SK-N-SH (cell line): Measurements from ENCODE around the gene PCF11. TPM values are rescaled to one million over a fixed set of nuclear protein-coding genes. Genes with fewer than 3 reads are reported as not detected.

Experiments
- CTCF ChIA-PET: fragments of 300-600, 350-600 bp; formaldehyde crosslinking; extraction: SDS; loops from one replicate; lab custom pipeline; 2021; lab: Yijun Ruan, JAX
- POLR2A ChIA-PET: fragments of 350-600 bp; sonication (Branson Sonifier 250); formaldehyde crosslinking; extraction: SDS; loops from one replicate; lab custom pipeline; 2020; ENCODE audit warnings: antibody characterized with exemption, inconsistent platforms; lab: Yijun Ruan, JAX
- DNase-seq: peaks from one replicate; pipeline ENCODE4 v3.0.0; 2012
- H2AFZ ChIP-seq: fragments of 200-600 bp; sonication (generic); 2 replicates; pipeline ENCODE4 v1.8.1; 2016; ENCODE audit warnings: antibody characterized with exemption, mild to moderate bottlenecking, low read depth
- H3F3A ChIP-seq: fragments of 200-600 bp; sonication (generic); replicated peaks from 2 replicates; pipeline ENCODE3; 2016; ENCODE audit warnings: antibody characterized with exemption, mild to moderate bottlenecking; ENCODE audit not compliant: insufficient read depth
- H3K27ac ChIP-seq, 2 experiments: fragments of 200-500 bp in 1 of 2; fragments of 200-600 bp in 1 of 2; sonication (Bioruptor generic) in 1 of 2; sonication (generic), shearing (Covaris generic) in 1 of 2; 2 replicates each; pipeline versions ENCODE4 v1.5.1 to v1.6.1; 2014 to 2016; ENCODE audit warnings: low read depth in 2 of 2, inconsistent platforms in 1 of 2, low read length in 1 of 2, mild to moderate bottlenecking in 1 of 2, mixed read lengths in 1 of 2
- H3K27me3 ChIP-seq: fragments of 200-600 bp; sonication (generic), shearing (Covaris generic); 2 replicates; pipeline ENCODE4 v1.6.1; 2016; ENCODE audit warnings: mixed run types; ENCODE audit not compliant: insufficient read depth
- H3K36me3 ChIP-seq, 2 experiments: fragments of 200-500 bp in 1 of 2; fragments of 200-600 bp in 1 of 2; sonication (Bioruptor generic) in 1 of 2; sonication (generic) in 1 of 2; replicated peaks in 1 of 2; 2 replicates each; pipeline versions ENCODE3 to v1.5.1; 2014 to 2016; ENCODE audit warnings: low read length in 1 of 2, mild to moderate bottlenecking in 1 of 2; ENCODE audit not compliant: insufficient read depth in 2 of 2, control insufficient read depth in 1 of 2
- H3K4me1 ChIP-seq, 2 experiments: fragments of 200-500 bp in 1 of 2; fragments of 200-600 bp in 1 of 2; sonication (Bioruptor generic) in 1 of 2; sonication (generic), shearing (Covaris generic) in 1 of 2; 2 replicates each; pipeline versions ENCODE4 v1.5.1 to v1.6.1; 2014 to 2016; ENCODE audit warnings: low read depth in 1 of 2, low read length in 1 of 2, mixed run types in 1 of 2; ENCODE audit not compliant: insufficient read depth in 2 of 2, control insufficient read depth in 1 of 2
- H3K4me2 ChIP-seq: fragments of 200-600 bp; sonication (generic), shearing (Covaris generic); 2 replicates; pipeline ENCODE4 v1.6.1; 2017; ENCODE audit warnings: mixed run types
- H3K4me3 ChIP-seq, 2 experiments: fragments of 200-500 bp in 1 of 2; fragments of 200-600 bp in 1 of 2; sonication (Bioruptor generic) in 1 of 2; sonication (generic), shearing (Covaris generic) in 1 of 2; 2 replicates each; pipeline versions ENCODE4 v1.5.1 to v1.8.1; 2014 to 2016; ENCODE audit warnings: low read depth in 2 of 2, inconsistent platforms in 1 of 2, low read length in 1 of 2, mild to moderate bottlenecking in 1 of 2, mixed read lengths in 1 of 2, moderate library complexity in 1 of 2
- H3K79me2 ChIP-seq: fragments of 200-600 bp; sonication (generic); 2 replicates; pipeline ENCODE4 v1.8.1; 2017; ENCODE audit warnings: mild to moderate bottlenecking; ENCODE audit not compliant: insufficient read depth
- H3K9ac ChIP-seq: fragments of 200-600 bp; sonication (generic); 2 replicates; pipeline ENCODE4 v1.6.1; 2017; ENCODE audit warnings: mixed run types
- H3K9me2 ChIP-seq: fragments of 200-600 bp; sonication (generic); 2 replicates; pipeline ENCODE4 v1.6.1; 2017; ENCODE audit warnings: mixed run types
- H3K9me3 ChIP-seq: fragments of 200-600 bp; sonication (generic); 2 replicates; pipeline ENCODE4 v1.6.1; 2017; ENCODE audit warnings: mixed run types, mild to moderate bottlenecking, moderate library complexity
- H4K20me1 ChIP-seq: fragments of 200-600 bp; sonication (generic); 2 replicates; pipeline ENCODE4 v1.6.1; 2017; ENCODE audit warnings: mild to moderate bottlenecking, mixed run types; ENCODE audit not compliant: insufficient read depth
- ELF1 ChIP-seq: IDR thresholded peaks from 2 replicates; pipeline ENCODE4 v1.4.0; 2012
- EP300 ChIP-seq, 2 experiments: IDR thresholded peaks; 2 replicates each; pipeline versions ENCODE4 v1.4.0 to v1.6.1; 2012; ENCODE audit warnings: borderline replicate concordance in 1 of 2, low read depth in 1 of 2, low read length in 1 of 2
- EZH2phosphoT487 ChIP-seq: fragments of 200-600 bp; sonication (generic); IDR thresholded peaks from 2 replicates; pipeline ENCODE4 v1.6.1; 2017; ENCODE audit warnings: low read depth, mixed run types, mild to moderate bottlenecking, antibody characterized with exemption, moderate library complexity, borderline replicate concordance
- FOXM1 ChIP-seq: IDR thresholded peaks from 2 replicates; pipeline ENCODE4 v1.4.0; 2012; ENCODE audit warnings: low read depth, mild to moderate bottlenecking
- GABPA ChIP-seq: IDR thresholded peaks from 2 replicates; pipeline ENCODE4 v1.4.0; 2012; ENCODE audit warnings: low read depth, mild to moderate bottlenecking
- GATA2 ChIP-seq: sonication (generic); formaldehyde crosslinking; IDR thresholded peaks from 2 replicates; pipeline ENCODE4 v1.5.0; 2020; ENCODE audit warnings: mild to moderate bottlenecking, missing genetic modification reagents
- MEF2A ChIP-seq: IDR thresholded peaks from 2 replicates; pipeline ENCODE4 v1.4.0; 2012; ENCODE audit warnings: low read depth, borderline replicate concordance
- NRF1 ChIP-seq: IDR thresholded peaks from 2 replicates; pipeline ENCODE4 v1.6.1; 2012; ENCODE audit warnings: low read depth, mild to moderate bottlenecking, low read length
- RAD21 ChIP-seq: IDR thresholded peaks from 2 replicates; pipeline ENCODE4 v1.6.1; 2012; ENCODE audit warnings: mild to moderate bottlenecking, low read length
- RCOR1 ChIP-seq: fragments of 150-350 bp; IDR thresholded peaks from 2 replicates; pipeline ENCODE4 v1.6.1; 2017; ENCODE audit warnings: antibody characterized with exemption, low read length
- RFX5 ChIP-seq: IDR thresholded peaks from 2 replicates; pipeline ENCODE4 v1.6.1; 2012; ENCODE audit warnings: mild to moderate bottlenecking, improper control_type of control experiment, low read length
- RXRA ChIP-seq: IDR thresholded peaks from 2 replicates; pipeline ENCODE4 v1.4.0; 2012; ENCODE audit warnings: low read depth, mild to moderate bottlenecking, borderline replicate concordance
- SIN3A ChIP-seq: IDR thresholded peaks from 2 replicates; pipeline ENCODE4 v1.6.1; 2012; ENCODE audit warnings: low read depth, mild to moderate bottlenecking, low read length, moderate library complexity, borderline replicate concordance
- TAF1 ChIP-seq: IDR thresholded peaks from 2 replicates; pipeline ENCODE4 v1.6.1; 2012; ENCODE audit warnings: low read depth, mild to moderate bottlenecking, low read length, moderate library complexity, borderline replicate concordance
- YY1 ChIP-seq: IDR thresholded peaks from 2 replicates; pipeline ENCODE4 v1.4.0; 2012; ENCODE audit warnings: low read depth, mild to moderate bottlenecking
- WGBS: methylation state at CpG from one replicate; pipeline ENCODE4 v1.1.6; 2017; ENCODE audit warnings: low lambda C conversion rate; 5-methylcytosine and 5-hydroxymethylcytosine counted together
- polyA plus RNA-seq, 3 experiments: library from polyadenylated mRNA; depleted of rRNA; stranded (reverse); fragments of >200 nt; gene quantifications; 2 replicates each; pipeline ENCODE4 v1.2.3, GENCODE V29; 2012
- TF ChIP-seq, protein P1 (sequence below): IDR thresholded peaks from 2 replicates; pipeline ENCODE4; 2012
- TF ChIP-seq, protein P2 (sequence below): IDR thresholded peaks from 2 replicates; pipeline ENCODE4 v1.4.0; 2012; ENCODE audit warnings: low read depth
- TF ChIP-seq, protein P3 (sequence below): fragments of 150-350 bp; IDR thresholded peaks from 2 replicates; pipeline ENCODE4 v1.6.1; 2016; ENCODE audit warnings: mild to moderate bottlenecking, low read depth, low read length
- TF ChIP-seq, protein P4 (sequence below): fragments of 200-600 bp; sonication (generic); IDR thresholded peaks from 2 replicates; pipeline ENCODE4 v1.6.1; 2017; ENCODE audit warnings: antibody characterized with exemption, mild to moderate bottlenecking, moderate library complexity
- TF ChIP-seq, protein P5 (sequence below): fragments of 150-350 bp; IDR thresholded peaks from 2 replicates; pipeline ENCODE4 v1.6.1; 2017; ENCODE audit warnings: antibody characterized with exemption, low read length, low read depth, borderline replicate concordance

The PCF11 gene
- polyA plus RNA-seq, 1 of the 3 experiments (the other 2 are of a cell fraction), result 22.4 TPM

DNA sequence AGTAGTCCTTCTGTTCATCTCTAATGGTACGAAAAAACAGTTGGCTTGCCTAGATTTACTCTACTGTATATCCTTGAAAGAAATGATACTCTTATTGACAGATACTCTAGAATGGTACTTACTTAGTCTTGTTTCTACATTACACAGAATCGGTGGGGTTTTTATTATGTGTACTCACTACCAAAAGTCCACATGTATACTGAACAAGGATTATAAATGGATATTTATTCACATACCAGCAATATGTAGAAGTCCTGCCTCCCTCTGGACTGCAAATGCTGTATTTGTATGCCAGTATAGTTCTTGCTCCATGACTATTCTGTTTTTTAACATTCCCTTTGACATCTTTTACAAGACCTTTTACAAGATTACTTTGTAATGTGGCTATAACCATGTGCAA, 13.9 kb downstream of the PCF11 start:
- no peak for TF ChIP-seq RAD21
- TF ChIP-seq GATA2 (CRISPR knock-in tag), result no peak
- peaks cover 75 to 92% of the 10 kb centered on the region in 2 experiments for H3K36me3 ChIP-seq
- H3K27ac ChIP-seq, result no peak overlapping the region; a peak in 1 of 4 replicates
- no peaks in the 10 kb centered on the region for H3K9me2 ChIP-seq
- no peak overlapping the region; a peak in 2 of 4 replicates for H3K4me3 ChIP-seq
- no peak overlapping the region for H2AFZ ChIP-seq
- WGBS, result 51% methylated on average over 2 of the region's 2 CpGs
- H3K9me3 ChIP-seq, result no peaks in the 10 kb centered on the region
- peaks cover 64% of the 10 kb centered on the region for H4K20me1 ChIP-seq
- no peak overlapping the region for H3K9ac ChIP-seq
- peaks cover 100% of the 10 kb centered on the region for H3K79me2 ChIP-seq
- peaks cover 8% of the 10 kb centered on the region in 2 experiments; a peak in 3 of 4 replicates for H3K4me1 ChIP-seq
- H3F3A ChIP-seq, result peaks cover 14% of the 10 kb centered on the region
- no peaks in the 10 kb centered on the region for H3K27me3 ChIP-seq
- CTCF ChIA-PET, result no interaction called here
- H3K4me2 ChIP-seq, result peak overlapping the region; percentile 47
- POLR2A ChIA-PET, result no interaction called here
- no peak for DNase-seq

DNA sequence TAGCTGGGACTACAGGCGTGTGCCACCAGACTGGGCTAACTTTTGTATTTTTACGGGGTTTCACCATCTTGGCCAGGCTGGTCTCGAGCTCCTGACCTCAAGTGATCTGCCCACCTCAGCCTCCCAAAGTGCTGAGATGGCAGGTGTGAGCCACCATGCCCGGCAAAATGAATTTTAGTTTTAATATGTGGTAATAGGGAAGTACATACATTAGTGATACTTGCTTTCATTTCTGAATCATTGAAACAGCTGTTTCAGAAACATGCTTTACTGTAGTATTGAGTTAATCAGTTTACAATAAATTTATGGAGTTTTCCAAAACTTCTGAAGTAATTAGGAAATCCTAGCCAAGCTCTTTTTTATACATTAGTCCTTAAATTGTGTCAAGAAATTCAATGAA, 15.6 kb downstream of the PCF11 start:
- peaks cover 69% of the 10 kb centered on the region for H4K20me1 ChIP-seq
- DNase-seq, result no peak

More for the DNA sequence above, 15.6 kb downstream of the PCF11 start:
- WGBS, result 95% methylated on average over 4 of the region's 4 CpGs
- TF ChIP-seq, protein P1, sequence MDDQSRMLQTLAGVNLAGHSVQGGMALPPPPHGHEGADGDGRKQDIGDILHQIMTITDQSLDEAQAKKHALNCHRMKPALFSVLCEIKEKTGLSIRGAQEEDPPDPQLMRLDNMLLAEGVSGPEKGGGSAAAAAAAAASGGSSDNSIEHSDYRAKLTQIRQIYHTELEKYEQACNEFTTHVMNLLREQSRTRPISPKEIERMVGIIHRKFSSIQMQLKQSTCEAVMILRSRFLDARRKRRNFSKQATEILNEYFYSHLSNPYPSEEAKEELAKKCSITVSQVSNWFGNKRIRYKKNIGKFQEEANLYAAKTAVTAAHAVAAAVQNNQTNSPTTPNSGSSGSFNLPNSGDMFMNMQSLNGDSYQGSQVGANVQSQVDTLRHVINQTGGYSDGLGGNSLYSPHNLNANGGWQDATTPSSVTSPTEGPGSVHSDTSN, result no peak
- TF ChIP-seq GATA2 (CRISPR knock-in tag) (no peak), TAF1 (no peak), FOXM1 (no peak), RFX5 (no peak), EP300 (IDR thresholded peaks at IDR 0.05; ENCODE audit: borderline replicate concordance in 1 of 2, low read depth in 1 of 2, low read length in 1 of 2) (no peak), NRF1 (no peak), RCOR1 (no peak), EZH2phosphoT487 (no peak), YY1 (no peak), MEF2A (no peak), RXRA (no peak), SIN3A (no peak), ELF1 (no peak), GABPA (no peak)
- TF ChIP-seq, protein P2, sequence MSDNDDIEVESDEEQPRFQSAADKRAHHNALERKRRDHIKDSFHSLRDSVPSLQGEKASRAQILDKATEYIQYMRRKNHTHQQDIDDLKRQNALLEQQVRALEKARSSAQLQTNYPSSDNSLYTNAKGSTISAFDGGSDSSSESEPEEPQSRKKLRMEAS, result no peak
- TF ChIP-seq, protein P3, sequence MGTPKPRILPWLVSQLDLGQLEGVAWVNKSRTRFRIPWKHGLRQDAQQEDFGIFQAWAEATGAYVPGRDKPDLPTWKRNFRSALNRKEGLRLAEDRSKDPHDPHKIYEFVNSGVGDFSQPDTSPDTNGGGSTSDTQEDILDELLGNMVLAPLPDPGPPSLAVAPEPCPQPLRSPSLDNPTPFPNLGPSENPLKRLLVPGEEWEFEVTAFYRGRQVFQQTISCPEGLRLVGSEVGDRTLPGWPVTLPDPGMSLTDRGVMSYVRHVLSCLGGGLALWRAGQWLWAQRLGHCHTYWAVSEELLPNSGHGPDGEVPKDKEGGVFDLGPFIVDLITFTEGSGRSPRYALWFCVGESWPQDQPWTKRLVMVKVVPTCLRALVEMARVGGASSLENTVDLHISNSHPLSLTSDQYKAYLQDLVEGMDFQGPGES, result no peak
- TF ChIP-seq, protein P4, sequence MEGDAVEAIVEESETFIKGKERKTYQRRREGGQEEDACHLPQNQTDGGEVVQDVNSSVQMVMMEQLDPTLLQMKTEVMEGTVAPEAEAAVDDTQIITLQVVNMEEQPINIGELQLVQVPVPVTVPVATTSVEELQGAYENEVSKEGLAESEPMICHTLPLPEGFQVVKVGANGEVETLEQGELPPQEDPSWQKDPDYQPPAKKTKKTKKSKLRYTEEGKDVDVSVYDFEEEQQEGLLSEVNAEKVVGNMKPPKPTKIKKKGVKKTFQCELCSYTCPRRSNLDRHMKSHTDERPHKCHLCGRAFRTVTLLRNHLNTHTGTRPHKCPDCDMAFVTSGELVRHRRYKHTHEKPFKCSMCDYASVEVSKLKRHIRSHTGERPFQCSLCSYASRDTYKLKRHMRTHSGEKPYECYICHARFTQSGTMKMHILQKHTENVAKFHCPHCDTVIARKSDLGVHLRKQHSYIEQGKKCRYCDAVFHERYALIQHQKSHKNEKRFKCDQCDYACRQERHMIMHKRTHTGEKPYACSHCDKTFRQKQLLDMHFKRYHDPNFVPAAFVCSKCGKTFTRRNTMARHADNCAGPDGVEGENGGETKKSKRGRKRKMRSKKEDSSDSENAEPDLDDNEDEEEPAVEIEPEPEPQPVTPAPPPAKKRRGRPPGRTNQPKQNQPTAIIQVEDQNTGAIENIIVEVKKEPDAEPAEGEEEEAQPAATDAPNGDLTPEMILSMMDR, result no peak
- TF ChIP-seq, protein P5, sequence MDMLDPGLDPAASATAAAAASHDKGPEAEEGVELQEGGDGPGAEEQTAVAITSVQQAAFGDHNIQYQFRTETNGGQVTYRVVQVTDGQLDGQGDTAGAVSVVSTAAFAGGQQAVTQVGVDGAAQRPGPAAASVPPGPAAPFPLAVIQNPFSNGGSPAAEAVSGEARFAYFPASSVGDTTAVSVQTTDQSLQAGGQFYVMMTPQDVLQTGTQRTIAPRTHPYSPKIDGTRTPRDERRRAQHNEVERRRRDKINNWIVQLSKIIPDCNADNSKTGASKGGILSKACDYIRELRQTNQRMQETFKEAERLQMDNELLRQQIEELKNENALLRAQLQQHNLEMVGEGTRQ, result no peak
- Histone ChIP-seq H3K27me3 (no peaks in the 10 kb centered on the region), H3K79me2 (peaks cover 100% of the 10 kb centered on the region), H3K4me2 (no peak overlapping the region), H3K27ac (no peak overlapping the region), H3F3A (peaks cover 9% of the 10 kb centered on the region), H3K36me3 (peaks cover 69 to 89% of the 10 kb centered on the region in 2 experiments), H3K9me2 (no peaks in the 10 kb centered on the region), H3K9me3 (no peaks in the 10 kb centered on the region), H3K9ac (no peak overlapping the region), H3K4me3 (no peak overlapping the region), H3K4me1 (peaks cover 8% of the 10 kb centered on the region in 2 experiments; a peak in 3 of 4 replicates), H2AFZ (no peak overlapping the region)
- POLR2A ChIA-PET, result no interaction called here
- CTCF ChIA-PET, result interaction anchor here (1.0 to 1.5 kb wide), 2 partner anchors 9 to 305 kb away, joined by 3 read pairs; no protein-coding TSS in a partner anchor
